ENCODE results near the gene STIP1.

Gene STIP1

DNA sequence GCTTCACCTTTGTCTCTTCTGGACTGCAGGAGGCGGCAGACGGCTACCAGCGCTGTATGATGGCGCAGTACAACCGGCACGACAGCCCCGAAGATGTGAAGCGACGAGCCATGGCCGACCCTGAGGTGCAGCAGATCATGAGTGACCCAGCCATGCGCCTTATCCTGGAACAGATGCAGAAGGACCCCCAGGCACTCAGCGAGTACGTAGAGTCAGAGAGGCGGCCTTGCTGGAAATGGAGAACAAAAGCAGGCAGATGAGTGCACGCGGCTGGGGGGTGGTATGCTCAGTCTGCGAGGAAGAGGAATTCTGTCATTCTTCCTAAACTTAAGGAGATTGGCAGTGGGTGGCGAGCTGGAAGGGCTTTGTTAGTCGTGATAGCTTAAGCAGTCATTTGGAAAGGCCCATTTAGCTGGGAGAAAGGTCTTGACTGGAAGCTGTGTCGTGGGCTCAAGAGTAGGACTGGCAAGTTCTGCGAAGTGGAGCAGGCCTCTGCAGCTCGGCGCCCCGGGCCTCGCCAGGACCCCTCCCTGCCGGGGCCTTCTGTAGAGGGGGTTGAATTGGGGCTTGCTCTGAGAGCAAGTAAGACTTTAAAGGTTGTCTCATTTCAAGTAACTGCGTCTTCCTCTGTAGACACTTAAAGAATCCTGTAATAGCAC, 17.6 kb downstream of the STIP1 start:
- no peak for DNase-seq

GRCh38 chr11:64204080-64204440, 18.1 kb downstream of the STIP1 start:
- DNase-seq = no peak

- peak; percentile 78 for DNase-seq
These were observed 18.6 kb downstream of the STIP1 start for GRCh38 chr11:64204464-64204989.

DNA sequence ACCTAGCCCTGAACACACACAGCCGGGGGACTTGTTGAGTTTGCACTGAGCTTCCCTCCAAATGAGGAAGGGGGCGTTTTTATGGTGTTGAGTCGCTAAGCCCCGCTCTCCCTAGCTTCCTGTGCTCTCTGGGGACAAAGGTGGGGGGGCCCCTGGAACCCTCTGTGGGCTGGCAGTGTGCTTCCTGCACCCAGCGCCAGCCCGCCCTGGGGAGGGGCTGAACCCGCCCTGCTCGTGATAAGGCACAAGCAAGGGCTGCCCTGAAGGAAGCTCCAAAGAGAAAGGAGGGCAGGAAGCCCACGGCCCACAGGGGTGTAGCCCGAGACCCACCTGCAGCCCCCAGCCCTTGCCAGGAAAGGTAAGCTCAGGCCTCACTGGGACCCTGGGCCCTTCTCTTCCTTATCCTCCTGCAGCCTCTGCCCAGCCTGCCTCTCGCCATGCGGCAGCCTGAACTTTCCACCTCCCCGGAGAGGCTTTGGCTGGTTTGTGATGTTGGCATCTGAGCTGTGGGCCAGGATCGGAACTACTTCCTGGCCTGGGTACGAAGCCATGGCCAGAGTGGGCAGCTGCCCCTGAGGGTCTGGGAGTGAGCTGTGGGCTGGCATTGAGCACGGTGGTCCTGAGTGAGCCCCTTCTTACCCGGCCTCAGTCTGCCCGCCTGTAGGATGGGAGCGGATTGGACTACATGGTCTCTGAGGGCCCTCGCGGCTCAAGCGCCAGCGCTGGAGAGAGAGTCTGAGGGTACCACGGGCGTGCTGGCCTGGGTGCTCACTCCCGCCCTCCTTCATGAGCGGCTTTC, 20.7 kb downstream of the STIP1 start, which contains the start of gene FERMT3:
Gene FERMT3, plus strand, starts transcription at position 265 of the 799 bp plus-strand sequence. CDS start 644 bp downstream, outside the sequence.
- no peak for DNase-seq

DNA sequence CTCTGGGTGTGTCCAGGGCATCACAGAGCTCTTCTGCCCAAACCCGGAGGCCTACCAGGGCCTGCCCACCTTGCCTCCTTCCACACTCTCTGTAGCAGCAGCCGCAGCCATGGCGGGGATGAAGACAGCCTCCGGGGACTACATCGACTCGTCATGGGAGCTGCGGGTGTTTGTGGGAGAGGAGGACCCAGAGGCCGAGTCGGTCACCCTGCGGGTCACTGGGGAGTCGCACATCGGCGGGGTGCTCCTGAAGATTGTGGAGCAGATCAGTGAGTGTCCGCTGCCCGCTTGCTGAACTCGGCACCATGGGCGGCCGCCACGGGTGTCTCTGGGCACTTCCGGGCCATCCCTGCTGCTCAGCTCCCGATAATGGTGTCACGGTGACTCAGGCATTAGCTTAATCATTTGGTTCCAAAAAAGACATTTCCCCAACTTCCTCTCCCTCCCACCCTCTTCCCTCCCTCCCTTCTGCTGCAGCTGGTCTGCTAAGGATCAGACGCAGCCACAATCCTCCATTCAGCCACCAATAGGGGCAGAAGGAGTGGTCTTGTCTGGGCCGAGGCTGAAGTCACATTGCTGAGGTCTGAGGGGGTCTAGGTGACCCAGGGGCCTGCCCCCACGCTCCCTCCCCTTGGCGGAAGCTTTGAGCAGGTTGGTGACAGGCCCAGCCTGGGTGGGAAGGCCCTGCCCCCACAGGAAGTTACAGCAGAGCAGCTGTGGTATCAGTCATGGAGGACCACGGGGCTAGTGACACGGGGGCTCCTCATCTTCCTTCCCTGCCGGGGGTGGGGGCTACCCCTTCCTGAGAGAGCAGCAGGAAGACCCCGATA, 21.5 kb downstream of the STIP1 start:
- DNase-seq = no peak

GRCh38 chr11:64208086-64208795, 22.3 kb downstream of the STIP1 start:
- DNase-seq = no peak

- no peak for DNase-seq
These were observed 23.0 kb downstream of the STIP1 start for GRCh38 chr11:64208796-64209562.

GRCh38 chr11:64209563-64209843, 23.5 kb downstream of the STIP1 start:
- no peak for DNase-seq

GRCh38 chr11:64210301-64211020, 24.5 kb downstream of the STIP1 start:
- DNase-seq = no peak

GRCh38 chr11:64211181-64211872, 25.4 kb downstream of the STIP1 start:
- DNase-seq = no peak

GRCh38 chr11:64216879-64217278, 30.9 kb downstream of the STIP1 start:
- DNase-seq = no peak

GRCh38 chr11:64218628-64219353, 32.8 kb downstream of the STIP1 start:
- DNase-seq = no peak

DNA sequence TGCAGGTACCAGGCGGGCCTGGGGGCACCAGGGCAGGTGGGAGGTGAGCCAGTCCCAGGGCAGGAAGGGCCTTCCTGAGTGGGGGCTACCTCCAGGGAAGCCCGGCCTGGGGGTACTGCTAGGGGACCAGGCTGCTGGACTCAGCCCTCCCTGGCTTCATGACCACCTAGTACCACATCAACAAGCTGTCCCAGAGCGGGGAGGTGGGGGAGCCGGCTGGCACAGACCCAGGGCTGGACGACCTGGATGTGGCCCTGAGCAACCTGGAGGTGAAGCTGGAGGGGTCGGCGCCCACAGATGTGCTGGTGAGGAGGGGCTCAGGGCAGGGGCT, 33.3 kb downstream of the STIP1 start:
- DNase-seq = no peak

- no peak for DNase-seq
These were observed 33.8 kb downstream of the STIP1 start for GRCh38 chr11:64219755-64220154.

DNA sequence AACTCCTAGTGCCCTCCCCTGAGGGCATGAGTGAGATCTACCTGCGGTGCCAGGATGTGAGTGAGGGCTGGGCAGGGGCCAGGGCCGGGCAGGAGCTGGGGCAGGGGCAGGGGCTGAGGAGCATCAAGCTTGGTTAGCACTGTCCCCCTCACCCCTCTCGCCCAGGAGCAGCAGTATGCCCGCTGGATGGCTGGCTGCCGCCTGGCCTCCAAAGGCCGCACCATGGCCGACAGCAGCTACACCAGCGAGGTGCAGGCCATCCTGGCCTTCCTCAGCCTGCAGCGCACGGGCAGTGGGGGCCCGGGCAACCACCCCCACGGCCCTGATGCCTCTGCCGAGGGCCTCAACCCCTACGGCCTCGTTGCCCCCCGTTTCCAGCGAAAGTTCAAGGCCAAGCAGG, 34.3 kb downstream of the STIP1 start:
- DNase-seq = no peak

DNA sequence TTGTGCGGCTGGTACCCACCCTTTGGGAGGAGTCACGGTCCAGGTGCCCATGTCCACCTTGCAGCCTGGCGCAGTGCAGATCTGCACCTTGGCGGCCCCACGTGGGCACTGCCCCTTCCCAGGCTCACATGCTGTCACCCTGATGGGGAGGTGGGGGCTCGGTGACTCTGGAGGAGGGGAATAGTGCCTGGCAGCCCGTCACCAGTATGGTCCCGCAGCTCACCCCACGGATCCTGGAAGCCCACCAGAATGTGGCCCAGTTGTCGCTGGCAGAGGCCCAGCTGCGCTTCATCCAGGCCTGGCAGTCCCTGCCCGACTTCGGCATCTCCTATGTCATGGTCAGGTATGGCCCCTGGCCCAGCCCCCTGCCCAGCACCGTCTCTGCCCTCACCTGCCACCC, 34.8 kb downstream of the STIP1 start:
- no peak for DNase-seq

DNA sequence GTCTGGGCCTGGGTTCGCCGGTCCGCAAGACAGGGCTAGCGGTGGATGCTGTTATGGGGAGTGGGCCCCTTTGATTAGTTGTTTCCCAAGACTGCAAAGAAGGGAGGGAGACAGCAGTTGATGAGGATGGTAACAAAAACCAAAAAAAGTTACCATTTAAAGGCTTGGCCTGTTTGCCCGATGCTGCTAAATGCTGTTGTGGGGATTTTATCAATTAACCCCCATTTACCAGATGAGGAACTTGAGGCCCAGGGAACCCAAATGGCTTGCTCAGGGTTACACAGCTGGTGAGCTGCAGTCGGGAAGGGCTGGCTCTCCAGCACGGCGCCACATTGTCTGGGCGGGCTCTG, 36.7 kb downstream of the STIP1 start:
- DNase-seq = no peak

DNA sequence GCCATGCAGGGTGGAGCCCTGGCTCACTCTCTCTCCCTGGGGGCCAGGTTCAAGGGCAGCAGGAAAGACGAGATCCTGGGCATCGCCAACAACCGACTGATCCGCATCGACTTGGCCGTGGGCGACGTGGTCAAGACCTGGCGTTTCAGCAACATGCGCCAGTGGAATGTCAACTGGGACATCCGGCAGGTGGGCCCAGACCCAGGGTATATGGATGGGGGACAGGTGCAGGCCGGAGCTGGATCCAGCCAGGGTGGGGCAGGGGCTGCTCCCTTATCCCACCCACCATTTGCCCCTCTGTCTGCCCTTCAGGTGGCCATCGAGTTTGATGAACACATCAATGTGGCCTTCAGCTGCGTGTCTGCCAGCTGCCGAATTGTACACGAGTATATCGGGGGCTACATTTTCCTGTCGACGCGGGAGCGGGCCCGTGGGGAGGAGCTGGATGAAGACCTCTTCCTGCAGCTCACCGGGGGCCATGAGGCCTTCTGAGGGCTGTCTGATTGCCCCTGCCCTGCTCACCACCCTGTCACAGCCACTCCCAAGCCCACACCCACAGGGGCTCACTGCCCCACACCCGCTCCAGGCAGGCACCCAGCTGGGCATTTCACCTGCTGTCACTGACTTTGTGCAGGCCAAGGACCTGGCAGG, 37.2 kb downstream of the STIP1 start:
- DNase-seq = no peak

DNA sequence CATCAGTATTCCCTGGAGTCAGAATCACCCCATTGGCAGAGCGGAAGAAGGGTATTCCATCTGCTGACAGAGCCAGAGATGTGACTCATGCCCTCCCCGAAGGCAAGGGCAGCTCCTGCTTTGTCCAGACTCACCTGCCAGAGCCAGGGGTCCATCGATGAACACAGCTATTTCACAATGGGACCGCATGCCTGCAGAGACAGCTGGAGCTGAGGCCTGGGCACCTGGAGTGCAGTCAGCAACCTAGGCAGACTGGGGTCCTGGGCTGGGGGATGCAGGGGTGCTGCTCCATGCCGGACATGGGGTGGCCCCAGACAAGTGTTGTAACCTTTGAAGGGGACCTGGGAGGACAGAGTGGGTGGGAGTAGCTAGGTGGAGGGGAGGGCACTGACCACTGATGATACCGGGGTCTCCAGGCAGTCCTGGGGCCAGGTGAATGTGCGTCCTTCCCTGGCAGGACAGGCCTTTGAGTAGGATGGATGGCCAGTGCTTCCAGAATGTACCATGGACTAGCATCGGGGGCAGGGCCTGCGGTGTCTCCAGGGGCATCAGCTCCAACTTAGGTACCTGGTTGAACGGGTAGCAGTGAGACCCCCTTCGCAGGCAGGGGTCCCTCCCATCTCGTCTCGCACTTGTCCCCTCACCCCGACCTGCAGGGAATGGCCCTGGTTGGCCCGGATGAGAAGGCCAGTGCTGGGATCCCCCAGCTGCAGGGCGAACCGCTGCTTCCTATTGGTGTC, 38.4 kb downstream of the STIP1 start:
- no peak for DNase-seq

Data from NCI-H1436 (cell line).